K562 (cell line): ENCODE measurements around the gene ZNF202. TPM values are rescaled to one million over a fixed set of nuclear protein-coding genes. Genes with fewer than 3 reads are reported as not detected.

Experiments used
- ATAC-seq: fragments of 200-7000 bp; cut with Tn5 transposase; 3 replicates; pipeline ENCODE4 v1.9.1; 2020; ENCODE audit warnings: moderate library complexity
- BruUV-seq: library from RNA; stranded (reverse); fragments of 400-500 nt; replicated peaks from 2 replicates; lab custom pipeline; 2021; lab: Mats Ljungman, UMichigan
- CTCF ChIA-PET: fragments of 300-600 bp; formaldehyde crosslinking; extraction: SDS; loops from one replicate; lab custom pipeline; 2021; ENCODE audit warnings: low intra/inter-chr PET ratio; lab: Yijun Ruan, JAX
- POLR2A ChIA-PET: fragments of 300-600, 350-650 bp; sonication (Branson Sonifier 250); formaldehyde crosslinking; extraction: SDS; loops from one replicate; lab custom pipeline; 2021; ENCODE audit warnings: antibody characterized with exemption, inconsistent platforms; lab: Yijun Ruan, JAX
- DNase-seq, 4 experiments: peaks; one replicate each; pipeline versions ENCODE4 v3.0.0 to v3.0.0-alpha.2; 2011 to 2018; ENCODE audit warnings: low spot score in 3 of 4, mixed read lengths in 3 of 4; ENCODE audit errors: extremely low read depth in 1 of 4
- FAIRE-seq: peaks from 2 replicates; lab custom pipeline; 2011; peaks lifted over from hg19 to GRCh38; lab: Jason Lieb, UNC
- H2AFZ ChIP-seq: 2 replicates; pipeline ENCODE4 v1.6.0; 2011; ENCODE audit warnings: low read depth, low read length, control low read depth, inconsistent platforms
- H3K27ac ChIP-seq: fragments of 200-600 bp; 3 replicates; pipeline ENCODE4 v1.8.0; 2011; ENCODE audit warnings: low read depth, mild to moderate bottlenecking, control low read depth, inconsistent platforms, low read length, moderate library complexity, mixed read lengths; ENCODE audit errors: extremely low read depth
- H3K27me3 ChIP-seq, 2 experiments: fragments of 300-600 bp in 1 of 2; 2 replicates in 1 of 2; 3 replicates in 1 of 2; pipeline versions ENCODE4 v1.6.0 to v1.8.0; 2011; ENCODE audit warnings: inconsistent platforms in 2 of 2, low read length in 2 of 2, mild to moderate bottlenecking in 1 of 2, mixed read lengths in 1 of 2, moderate library complexity in 1 of 2; ENCODE audit not compliant: control insufficient read depth in 2 of 2, insufficient read depth in 2 of 2
- H3K36me3 ChIP-seq: fragments of 300-600 bp; 3 replicates; pipeline ENCODE4 v1.8.0; 2011; ENCODE audit warnings: mild to moderate bottlenecking, low read length, inconsistent platforms; ENCODE audit not compliant: control insufficient read depth, insufficient read depth
- H3K4me1 ChIP-seq, 2 experiments: fragments of 200-600 bp in 1 of 2; replicated peaks in 1 of 2; 2 replicates in 1 of 2; 3 replicates in 1 of 2; pipeline versions ENCODE4 v1.5.1 to v1.8.0; 2011; ENCODE audit warnings: inconsistent platforms in 2 of 2, low read length in 2 of 2, mild to moderate bottlenecking in 1 of 2, mixed read lengths in 1 of 2, moderate library complexity in 1 of 2; ENCODE audit not compliant: control insufficient read depth in 2 of 2, insufficient read depth in 2 of 2
- H3K4me2 ChIP-seq: 2 replicates; pipeline ENCODE4 v1.6.1; 2011; ENCODE audit warnings: low read length, control low read depth, inconsistent platforms, mixed read lengths; ENCODE audit not compliant: insufficient read depth
- H3K4me3 ChIP-seq: fragments of 200-600 bp; sonication (generic), shearing (Covaris generic); 2 replicates; pipeline ENCODE4 v1.5.1; 2016; ENCODE audit warnings: control low read depth, inconsistent platforms
- H3K79me2 ChIP-seq: fragments of 200-600 bp; 3 replicates; pipeline ENCODE4 v1.8.0; 2011; ENCODE audit warnings: low read length, inconsistent platforms; ENCODE audit not compliant: control insufficient read depth, insufficient read depth
- H3K9ac ChIP-seq, 2 experiments: 2 replicates each; pipeline versions ENCODE4 v1.6.0 to v1.6.1; 2011; ENCODE audit warnings: low read depth in 2 of 2, low read length in 2 of 2, control low read depth in 1 of 2, inconsistent platforms in 1 of 2, mild to moderate bottlenecking in 1 of 2, mixed read lengths in 1 of 2; ENCODE audit not compliant: insufficient read depth in 1 of 2
- H3K9me1 ChIP-seq: one replicate; pipeline ENCODE4 v1.6.0; 2011; ENCODE audit warnings: inconsistent platforms, mild to moderate bottlenecking, low read length, moderate library complexity; ENCODE audit not compliant: control insufficient read depth, insufficient read depth
- H3K9me3 ChIP-seq: replicated peaks from 2 replicates; pipeline ENCODE4 v1.5.1; 2011; ENCODE audit warnings: low read depth, low read length, inconsistent platforms; ENCODE audit not compliant: control insufficient read depth, insufficient read depth
- H4K20me1 ChIP-seq: replicated peaks from 2 replicates; pipeline ENCODE4 v1.6.1; 2011; ENCODE audit warnings: low read length, inconsistent platforms, mixed read lengths; ENCODE audit not compliant: control insufficient read depth, insufficient read depth
- CBX3 ChIP-seq, 2 experiments: IDR thresholded peaks; 1 replicate in 1 of 2; 2 replicates in 1 of 2; pipeline ENCODE4 v1.6.1; 2012; ENCODE audit warnings: inconsistent platforms in 2 of 2, low read length in 2 of 2, borderline replicate concordance in 1 of 2, control low read depth in 1 of 2
- CCNT2 ChIP-seq: IDR thresholded peaks from 2 replicates; pipeline ENCODE4 v1.6.1; 2011; ENCODE audit warnings: borderline replicate concordance, low read depth, mild to moderate bottlenecking, moderate library complexity, mixed read lengths, low read length; ENCODE audit not compliant: insufficient read length; ENCODE audit errors: extremely low read depth
- CREM ChIP-seq: IDR thresholded peaks from 2 replicates; pipeline ENCODE4 v1.6.1; 2014; ENCODE audit warnings: antibody characterized with exemption, low read depth
- ETS2 ChIP-seq: IDR thresholded peaks from 2 replicates; pipeline ENCODE4 v1.6.1; 2016; ENCODE audit warnings: borderline replicate concordance, missing genetic modification characterization, mild to moderate bottlenecking, moderate library complexity, missing compliant biosample characterization; ENCODE audit not compliant: poor library complexity, severe bottlenecking
- EZH2 ChIP-seq: IDR thresholded peaks from 2 replicates; pipeline ENCODE4 v1.6.1; 2012; ENCODE audit warnings: low read depth, mild to moderate bottlenecking, inconsistent platforms, low read length, borderline replicate concordance
- IFI16 ChIP-seq: fragments of 250-450 bp; sonication (Bioruptor Pico); IDR thresholded peaks from 2 replicates; pipeline ENCODE4 v2.1.2; 2022; ENCODE audit warnings: mild to moderate bottlenecking, inconsistent platforms
- IRF2 ChIP-seq: sonication (generic); formaldehyde crosslinking; IDR thresholded peaks from 2 replicates; pipeline ENCODE4 v1.8.1; 2022; ENCODE audit warnings: mild to moderate bottlenecking, missing genetic modification reagents
- MAFK ChIP-seq: IDR thresholded peaks from 2 replicates; pipeline ENCODE4 v1.6.1; 2011; ENCODE audit warnings: low read length, improper control_type of control experiment
- RBBP5 ChIP-seq: fragments of 200-600 bp; sonication (generic); IDR thresholded peaks from 2 replicates; pipeline ENCODE4 v1.6.1; 2012; ENCODE audit warnings: borderline replicate concordance, mild to moderate bottlenecking, low read length, control low read depth, inconsistent platforms; ENCODE audit not compliant: insufficient read depth, poor library complexity, severe bottlenecking
- TBP ChIP-seq: optimal IDR thresholded peaks from 2 replicates; pipeline ENCODE3; 2011; ENCODE audit warnings: low read depth, low read length, improper control_type of control experiment
- TCFL5 ChIP-seq: fragments of 250-450 bp; sonication (Bioruptor Pico); conservative IDR thresholded peaks from 2 replicates; pipeline ENCODE4 v1.6.1; 2021; ENCODE audit warnings: mild to moderate bottlenecking, moderate library complexity, matching md5 sums
- TEAD4 ChIP-seq, 2 experiments: sonication (generic) in 1 of 2; formaldehyde crosslinking in 1 of 2; IDR thresholded peaks; 2 replicates each; pipeline versions ENCODE4 v1.6.1 to v1.8.0; 2012 to 2022; ENCODE audit warnings: borderline replicate concordance in 1 of 2, inconsistent platforms in 1 of 2, low read length in 1 of 2, mild to moderate bottlenecking in 1 of 2, missing genetic modification reagents in 1 of 2
- ZBTB2 ChIP-seq: fragments of 450-650 bp; IDR thresholded peaks from 2 replicates; pipeline ENCODE4 v1.6.1; 2016; ENCODE audit warnings: antibody characterized with exemption
- ZFP30 ChIP-seq: fragments of 250-450 bp; sonication (Bioruptor Pico); IDR thresholded peaks from 2 replicates; pipeline ENCODE4 v1.8.0; 2022; ENCODE audit warnings: moderate library complexity, mild to moderate bottlenecking, inconsistent platforms, borderline replicate concordance
- ZNF140 ChIP-seq: fragments of 250-450 bp; sonication (Bioruptor Pico); IDR thresholded peaks from 2 replicates; pipeline ENCODE4 v1.8.0; 2021; ENCODE audit warnings: moderate library complexity, mild to moderate bottlenecking, inconsistent platforms
- ZNF282 ChIP-seq: sonication (generic); formaldehyde crosslinking; IDR thresholded peaks from 2 replicates; pipeline ENCODE4 v1.8.1; 2023; ENCODE audit warnings: missing genetic modification reagents
- ZNF696 ChIP-seq: fragments of 250-450 bp; sonication (Bioruptor Pico); conservative IDR thresholded peaks from 2 replicates; pipeline ENCODE4 v1.4.0; 2020; ENCODE audit warnings: mild to moderate bottlenecking, moderate library complexity
- WGBS: fragments of 100-300 bp; shearing (Covaris generic); methylation state at CpG from one replicate; pipeline ENCODE4 v1.1.6; 2016; ENCODE audit warnings: low coverage, mixed read lengths; ENCODE audit not compliant: insufficient coverage; ENCODE audit errors: missing lambda C conversion rate; 5-methylcytosine and 5-hydroxymethylcytosine counted together
- in situ Hi-C: fragments of 300-500 bp; cut with MboI; formaldehyde crosslinking; loops from 4 replicates; pipeline ENCODE4 v1.15.0; 2018; ENCODE audit warnings: inconsistent platforms, mixed read lengths
- intact Hi-C: fragments of 100-400 bp; cut with micrococcal nuclease; formaldehyde crosslinking; loops from 2 replicates; pipeline ENCODE4 v1.14.2; 2022
- polyA plus RNA-seq, 8 experiments: library from polyadenylated mRNA; depleted of rRNA in 4 of 8; stranded (reverse) in 5 of 8; unstranded in 3 of 8; fragments of >200 nt; fragmentation: Nextera tagmentation in 2 of 8; fragmentation: Illumina TruSeq in 1 of 8; extraction: Ambion mirVana in 2 of 8; extraction: Trizol in 1 of 8; gene quantifications; 2 replicates each; pipeline versions ENCODE4 v1.2.1 to v1.2.3, GENCODE V29; 2011 to 2014; ENCODE audit warnings: inconsistent platforms in 1 of 8, missing spikeins in 1 of 8
- total RNA-seq, 7 experiments: library from RNA; depleted of rRNA in 6 of 7; stranded (reverse); fragments of >200 nt in 6 of 7; fragmentation: Illumina TruSeq in 2 of 7; extraction: Trizol in 2 of 7; gene quantifications; 2 replicates each; pipeline versions ENCODE4 v1.2.1 to v1.2.3, GENCODE V29; 2011 to 2021; ENCODE audit warnings: low replicate concordance in 1 of 7

The ZNF202 gene
- total and polyA plus RNA-seq, 9 of the 15 experiments (the other 6 are each of a cell fraction or from before 2014, with no cell fraction given): 2.3 to 18.7 (median 12.7) TPM

- ATAC-seq (no peak), DNase-seq (no peak), FAIRE-seq (no peak)
- H3K9ac ChIP-seq: no peak overlapping the region
- H3K27ac ChIP-seq: no peak overlapping the region
- H3K4me3 ChIP-seq: no peak overlapping the region
- WGBS: 0% methylated on average over 1 of the region's 1 CpG
- no peak overlapping the region for H2AFZ ChIP-seq
- no peaks in the 10 kb centered on the region for H4K20me1 ChIP-seq
- H3K9me1 ChIP-seq: no peaks in the 10 kb centered on the region
- no peaks in the 10 kb centered on the region for H3K9me3 ChIP-seq
- intact Hi-C loops (no loop called here), in situ Hi-C loops (no loop called here)
- CTCF ChIA-PET: no interaction called here
- H3K27me3 ChIP-seq: no peaks in the 10 kb centered on the region
- H3K36me3 ChIP-seq: no peaks in the 10 kb centered on the region
- TF ChIP-seq CCNT2 (no peak), EZH2 (no peak), CBX3 (IDR thresholded peaks at IDR 0.05; ENCODE audit: borderline replicate concordance in 1 of 2, low read length in 2 of 2) (no peak), TBP (no peak), MAFK (no peak), RBBP5 (no peak), CREM (no peak), ZNF282 (CRISPR knock-in tag) (no peak), IRF2 (no peak), ZBTB2 (no peak), ETS2 (no peak), TEAD4 (IDR thresholded peaks at IDR 0.05; ENCODE audit: low read length) (no peak), TEAD4 (CRISPR knock-in tag; IDR thresholded peaks at IDR 0.05; ENCODE audit: borderline replicate concordance) (no peak), IFI16 (CRISPR knock-in tag) (no peak), TCFL5 (CRISPR knock-in tag) (no peak), ZFP30 (CRISPR knock-in tag) (no peak), ZNF140 (CRISPR knock-in tag) (no peak), ZNF696 (no peak)
- no TSS peak for BruUV-seq
- no peaks in the 10 kb centered on the region for H3K4me1 ChIP-seq
- POLR2A ChIA-PET: no interaction called here
- H3K4me2 ChIP-seq: no peak overlapping the region
- no peaks in the 10 kb centered on the region for H3K79me2 ChIP-seq
Observed at GRCh38 chr11:123775289-123775688, 33.8 kb upstream of the ZNF202 start.
